ENCODE measurements around the gene WFDC1.
"Not testable (repeated sequence)": the region's sequence is repeated elsewhere in the genome, so short reads cannot be mapped to it uniquely, and the experiment has no call there.

WFDC1 gene

GRCh38 chr16:84331998-84332780, 37.5 kb downstream of the WFDC1 start:
- ChIA-PET POLR2A (no interaction called here), CTCF (interaction anchor here (0.7 kb wide), 1 partner anchor 14 kb away, joined by 3 read pairs; no protein-coding TSS in a partner anchor)
- no peak for TF ChIP-seq ARNT (IDR thresholded peaks at IDR 0.05)
- no peak for TF ChIP-seq CTBP1 (IDR thresholded peaks at IDR 0.05; ENCODE audit: borderline replicate concordance)
- TF ChIP-seq FOXM1 (IDR thresholded peaks at IDR 0.05; ENCODE audit: borderline replicate concordance), result no peak
- no peak for TF ChIP-seq ELF4 (IDR thresholded peaks at IDR 0.05)
- TF ChIP-seq TARDBP (IDR thresholded peaks at IDR 0.05), result no peak
- TF ChIP-seq BHLHE40 (IDR thresholded peaks at IDR 0.05; ENCODE audit: borderline replicate concordance), result no peak
- TF ChIP-seq SUZ12 (IDR thresholded peaks at IDR 0.05), result no peak
- no peak for TF ChIP-seq L3MBTL2 (conservative IDR thresholded peaks at IDR 0.05)
- TF ChIP-seq ZNF384 (IDR thresholded peaks at IDR 0.05), result no peak
- no peak for TF ChIP-seq NFRKB (IDR thresholded peaks at IDR 0.05)
- no peak for TF ChIP-seq HDGF (IDR thresholded peaks at IDR 0.05; ENCODE audit: borderline replicate concordance)
- no peak for TF ChIP-seq FOXA1 (IDR thresholded peaks at IDR 0.05)
- no peak for DNase-seq (ENCODE audit: extremely low spot score)

- POLR2A ChIA-PET, result no interaction called here
- CTCF ChIA-PET, result interaction anchor here (0.7 kb wide), 1 partner anchor 15 kb away, joined by 3 read pairs; no protein-coding TSS in a partner anchor
- no peak for DNase-seq (ENCODE audit: extremely low spot score)
- TF ChIP-seq TARDBP (IDR thresholded peaks at IDR 0.05) (no peak), BHLHE40 (IDR thresholded peaks at IDR 0.05; ENCODE audit: borderline replicate concordance) (no peak), FOXK2 (IDR thresholded peaks at IDR 0.05) (no peak), PKNOX1 (IDR thresholded peaks at IDR 0.05) (no peak), FOXM1 (IDR thresholded peaks at IDR 0.05; ENCODE audit: borderline replicate concordance) (no peak)
Observed at GRCh38 chr16:84332975-84333684, 38.5 kb downstream of the WFDC1 start.

- ChIA-PET POLR2A (no interaction called here), CTCF (no interaction called here)
- TF ChIP-seq ZNF384 (IDR thresholded peaks at IDR 0.05) (no peak), FOXK2 (IDR thresholded peaks at IDR 0.05) (no peak), LEF1 (IDR thresholded peaks at IDR 0.05; ENCODE audit: borderline replicate concordance) (no peak), TARDBP (IDR thresholded peaks at IDR 0.05) (no peak), FOXA1 (IDR thresholded peaks at IDR 0.05) (no peak), HDGF (IDR thresholded peaks at IDR 0.05; ENCODE audit: borderline replicate concordance) (no peak), FOXM1 (IDR thresholded peaks at IDR 0.05; ENCODE audit: borderline replicate concordance) (no peak), BHLHE40 (IDR thresholded peaks at IDR 0.05; ENCODE audit: borderline replicate concordance) (no peak), L3MBTL2 (conservative IDR thresholded peaks at IDR 0.05) (no peak), SUZ12 (IDR thresholded peaks at IDR 0.05) (no peak), PKNOX1 (IDR thresholded peaks at IDR 0.05) (no peak), CTBP1 (IDR thresholded peaks at IDR 0.05; ENCODE audit: borderline replicate concordance) (no peak), SP1 (IDR thresholded peaks at IDR 0.05) (no peak), ELF4 (IDR thresholded peaks at IDR 0.05) (no peak), ARNT (IDR thresholded peaks at IDR 0.05) (no peak), NFRKB (IDR thresholded peaks at IDR 0.05) (no peak)
- no peak for DNase-seq (ENCODE audit: extremely low spot score)
Observed at GRCh38 chr16:84334058-84334457, 39.4 kb downstream of the WFDC1 start.

GRCh38 chr16:84334482-84334881, 39.8 kb downstream of the WFDC1 start:
- no peak for DNase-seq (ENCODE audit: extremely low spot score)
- TF ChIP-seq PKNOX1 (IDR thresholded peaks at IDR 0.05) (no peak), FOXK2 (IDR thresholded peaks at IDR 0.05) (no peak), TARDBP (IDR thresholded peaks at IDR 0.05) (no peak), ZNF384 (IDR thresholded peaks at IDR 0.05) (no peak), ARNT (IDR thresholded peaks at IDR 0.05) (no peak)
- POLR2A ChIA-PET, result no interaction called here
- CTCF ChIA-PET, result no interaction called here

GRCh38 chr16:84337236-84337635, 42.6 kb downstream of the WFDC1 start:
- DNase-seq (ENCODE audit: extremely low spot score); CTCF ChIA-PET; POLR2A ChIA-PET: not testable (repeated sequence)

- no peak for DNase-seq (ENCODE audit: extremely low spot score)
- ChIA-PET CTCF (no interaction called here), POLR2A (no interaction called here)
- TF ChIP-seq PKNOX1 (IDR thresholded peaks at IDR 0.05) (no peak), TARDBP (IDR thresholded peaks at IDR 0.05) (no peak), BHLHE40 (IDR thresholded peaks at IDR 0.05; ENCODE audit: borderline replicate concordance) (no peak)
Observed at GRCh38 chr16:84339311-84339710, 44.6 kb downstream of the WFDC1 start.
